OCI-LY3 (cell line): ENCODE results near the gene ZNF790.
"Not testable (repeated sequence)": the region's sequence is repeated elsewhere in the genome, so short reads cannot be mapped to it uniquely, and the experiment has no call there.

Source experiments
- H2AFZ ChIP-seq: fragments of 200-600, 300-600 bp; shearing (Covaris generic); 2 replicates; pipeline ENCODE4 v1.6.0; 2014; ENCODE audit warnings: antibody characterized with exemption, low read depth, low read length
- H3K27ac ChIP-seq: fragments of 200-600, 300-600 bp; sonication (generic); 2 replicates; pipeline ENCODE4 v1.5.1; 2014; ENCODE audit warnings: mild to moderate bottlenecking, low read length, moderate library complexity, mixed read lengths
- H3K27me3 ChIP-seq: fragments of 200-600, 300-600 bp; sonication (generic); 2 replicates; pipeline ENCODE4 v1.6.1; 2014; ENCODE audit warnings: low read depth, low read length, mixed read lengths
- H3K36me3 ChIP-seq: fragments of 200-600, 300-600 bp; sonication (generic); replicated peaks from 2 replicates; pipeline ENCODE3; 2014; ENCODE audit warnings: low read depth, low read length, mixed read lengths
- H3K4me1 ChIP-seq: fragments of 300-600, 200-600 bp; sonication (generic); 2 replicates; pipeline ENCODE4 v1.6.1; 2014; ENCODE audit warnings: low read length, mixed read lengths
- H3K4me2 ChIP-seq: fragments of 200-600, 300-600 bp; sonication (generic); 2 replicates; pipeline ENCODE4 v1.6.1; 2014; ENCODE audit warnings: low read length, mixed read lengths
- H3K4me3 ChIP-seq: fragments of 300-600, 200-600 bp; sonication (generic); 2 replicates; pipeline ENCODE4 v1.5.1; 2014; ENCODE audit warnings: antibody characterized with exemption, mild to moderate bottlenecking, low read length, moderate library complexity
- H3K79me2 ChIP-seq: fragments of 300-600, 200-600 bp; shearing (Covaris generic); 2 replicates; pipeline ENCODE4 v1.6.1; 2014; ENCODE audit warnings: mild to moderate bottlenecking, low read length, mixed read lengths
- H3K9ac ChIP-seq: fragments of 300-600, 200-600 bp; shearing (Covaris generic); 2 replicates; pipeline ENCODE4 v1.6.0; 2014; ENCODE audit warnings: mild to moderate bottlenecking, low read length, moderate library complexity
- H3K9me3 ChIP-seq: fragments of 200-600, 300-600 bp; shearing (Covaris generic); 2 replicates; pipeline ENCODE4 v1.6.1; 2014; ENCODE audit warnings: low read length, mixed read lengths; ENCODE audit not compliant: insufficient read depth
- H4K20me1 ChIP-seq: fragments of 200-600, 300-600 bp; sonication (generic); 2 replicates; pipeline ENCODE4 v1.6.1; 2016; ENCODE audit warnings: low read length, mixed read lengths; ENCODE audit not compliant: insufficient read depth
- EZH2phosphoT487 ChIP-seq: fragments of 200-600 bp; shearing (Covaris generic); IDR thresholded peaks from 2 replicates; pipeline ENCODE4 v1.6.1; 2018; ENCODE audit warnings: antibody characterized with exemption, mixed run types, low read depth
- TF ChIP-seq, protein P1 (sequence below): fragments of 200-600, 300-600 bp; sonication (generic); IDR thresholded peaks from 2 replicates; pipeline ENCODE4 v1.5.1; 2014; ENCODE audit warnings: antibody characterized with exemption, low read length, low read depth

ZNF790 gene

GRCh38 chr19:36807029-36807428, 31.2 kb downstream of the ZNF790 start:
- Histone ChIP-seq H3K4me2 (no peak overlapping the region), H3K79me2 (no peaks in the 10 kb centered on the region), H4K20me1 (no peaks in the 10 kb centered on the region), H3K4me3 (no peak overlapping the region), H3K36me3 (peaks cover 24% of the 10 kb centered on the region), H3K4me1 (no peaks in the 10 kb centered on the region), H3K27ac (no peak overlapping the region), H2AFZ (no peak overlapping the region), H3K27me3 (no peaks in the 10 kb centered on the region), H3K9ac (no peak overlapping the region), H3K9me3 (peaks cover 3% of the 10 kb centered on the region; the same call in 1 of the 2 replicates)
- TF ChIP-seq, protein P1, sequence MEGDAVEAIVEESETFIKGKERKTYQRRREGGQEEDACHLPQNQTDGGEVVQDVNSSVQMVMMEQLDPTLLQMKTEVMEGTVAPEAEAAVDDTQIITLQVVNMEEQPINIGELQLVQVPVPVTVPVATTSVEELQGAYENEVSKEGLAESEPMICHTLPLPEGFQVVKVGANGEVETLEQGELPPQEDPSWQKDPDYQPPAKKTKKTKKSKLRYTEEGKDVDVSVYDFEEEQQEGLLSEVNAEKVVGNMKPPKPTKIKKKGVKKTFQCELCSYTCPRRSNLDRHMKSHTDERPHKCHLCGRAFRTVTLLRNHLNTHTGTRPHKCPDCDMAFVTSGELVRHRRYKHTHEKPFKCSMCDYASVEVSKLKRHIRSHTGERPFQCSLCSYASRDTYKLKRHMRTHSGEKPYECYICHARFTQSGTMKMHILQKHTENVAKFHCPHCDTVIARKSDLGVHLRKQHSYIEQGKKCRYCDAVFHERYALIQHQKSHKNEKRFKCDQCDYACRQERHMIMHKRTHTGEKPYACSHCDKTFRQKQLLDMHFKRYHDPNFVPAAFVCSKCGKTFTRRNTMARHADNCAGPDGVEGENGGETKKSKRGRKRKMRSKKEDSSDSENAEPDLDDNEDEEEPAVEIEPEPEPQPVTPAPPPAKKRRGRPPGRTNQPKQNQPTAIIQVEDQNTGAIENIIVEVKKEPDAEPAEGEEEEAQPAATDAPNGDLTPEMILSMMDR: no peak
- no peak for TF ChIP-seq EZH2phosphoT487

GRCh38 chr19:36805364-36805763, 32.8 kb downstream of the ZNF790 start:
- no peaks in the 10 kb centered on the region for H3K27me3 ChIP-seq
- no peak overlapping the region for H2AFZ ChIP-seq
- H3K9me3 ChIP-seq: no peaks in the 10 kb centered on the region
- H3K36me3 ChIP-seq: peaks cover 16% of the 10 kb centered on the region
- no peak overlapping the region for H3K4me2 ChIP-seq
- H3K9ac ChIP-seq: no peak overlapping the region
- H3K79me2 ChIP-seq: no peaks in the 10 kb centered on the region
- no peak for TF ChIP-seq EZH2phosphoT487
- TF ChIP-seq, protein P1: no peak
- no peaks in the 10 kb centered on the region for H3K4me1 ChIP-seq
- no peak overlapping the region for H3K27ac ChIP-seq
- no peaks in the 10 kb centered on the region for H4K20me1 ChIP-seq
- H3K4me3 ChIP-seq: no peak overlapping the region

DNA sequence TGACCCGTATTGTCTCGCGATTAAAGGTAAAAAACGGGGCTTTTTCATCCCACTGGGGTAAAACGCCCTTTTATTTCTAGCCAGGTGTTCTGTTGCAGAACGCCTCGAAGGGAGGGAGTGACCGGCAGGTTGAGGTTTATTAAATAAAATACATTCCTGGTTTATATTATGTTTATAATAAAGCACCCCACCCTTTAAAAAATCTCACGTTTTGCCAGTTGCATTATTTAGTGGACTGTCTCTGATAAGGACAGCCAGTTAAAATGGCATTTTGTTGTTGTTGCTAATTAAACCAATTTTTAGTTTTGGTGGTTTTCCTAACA, 40.4 kb downstream of the ZNF790 start:
- Histone ChIP-seq H3K79me2 (peaks cover 17% of the 10 kb centered on the region), H3K4me3 (peak overlapping the region; percentile 99), H2AFZ (peak overlapping the region; percentile 83), H4K20me1 (no peaks in the 10 kb centered on the region), H3K27me3 (no peaks in the 10 kb centered on the region), H3K36me3 (peaks cover 12% of the 10 kb centered on the region), H3K27ac (peak overlapping the region; percentile 42; the same call in 1 of the 2 replicates), H3K9ac (peak overlapping the region; percentile 68), H3K4me1 (no peaks in the 10 kb centered on the region), H3K9me3 (no peaks in the 10 kb centered on the region), H3K4me2 (peak overlapping the region; percentile 64)
- no peak for TF ChIP-seq EZH2phosphoT487

DNA sequence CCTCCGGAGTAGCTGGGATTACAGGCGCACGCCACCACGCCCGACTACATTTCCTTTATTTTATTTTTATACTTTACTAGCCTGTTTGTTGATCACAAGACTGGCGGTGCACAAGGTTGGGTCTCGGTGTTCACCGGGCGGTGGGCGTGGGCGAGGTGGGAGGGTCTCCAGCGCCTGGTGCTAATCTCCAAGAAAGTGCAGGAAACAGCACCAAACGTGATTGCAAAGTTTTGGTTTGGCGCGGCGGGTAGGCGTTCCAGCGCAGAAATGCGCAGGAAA, 41.5 kb downstream of the ZNF790 start:
- H3K4me3 ChIP-seq: peak overlapping the region; percentile 99
- H3K27ac ChIP-seq: no peak overlapping the region
- TF ChIP-seq EZH2phosphoT487: no peak
- TF ChIP-seq, protein P1: no peak
- no peaks in the 10 kb centered on the region for H3K4me1 ChIP-seq
- peaks cover 17% of the 10 kb centered on the region for H3K79me2 ChIP-seq
- no peaks in the 10 kb centered on the region for H4K20me1 ChIP-seq
- no peak overlapping the region for H3K9ac ChIP-seq
- no peaks in the 10 kb centered on the region for H3K27me3 ChIP-seq
- H3K9me3 ChIP-seq: no peaks in the 10 kb centered on the region
- H3K4me2 ChIP-seq: peak overlapping the region; percentile 45
- H2AFZ ChIP-seq: no peak overlapping the region; the same call in 1 of the 2 replicates
- peaks cover 10% of the 10 kb centered on the region for H3K36me3 ChIP-seq

DNA sequence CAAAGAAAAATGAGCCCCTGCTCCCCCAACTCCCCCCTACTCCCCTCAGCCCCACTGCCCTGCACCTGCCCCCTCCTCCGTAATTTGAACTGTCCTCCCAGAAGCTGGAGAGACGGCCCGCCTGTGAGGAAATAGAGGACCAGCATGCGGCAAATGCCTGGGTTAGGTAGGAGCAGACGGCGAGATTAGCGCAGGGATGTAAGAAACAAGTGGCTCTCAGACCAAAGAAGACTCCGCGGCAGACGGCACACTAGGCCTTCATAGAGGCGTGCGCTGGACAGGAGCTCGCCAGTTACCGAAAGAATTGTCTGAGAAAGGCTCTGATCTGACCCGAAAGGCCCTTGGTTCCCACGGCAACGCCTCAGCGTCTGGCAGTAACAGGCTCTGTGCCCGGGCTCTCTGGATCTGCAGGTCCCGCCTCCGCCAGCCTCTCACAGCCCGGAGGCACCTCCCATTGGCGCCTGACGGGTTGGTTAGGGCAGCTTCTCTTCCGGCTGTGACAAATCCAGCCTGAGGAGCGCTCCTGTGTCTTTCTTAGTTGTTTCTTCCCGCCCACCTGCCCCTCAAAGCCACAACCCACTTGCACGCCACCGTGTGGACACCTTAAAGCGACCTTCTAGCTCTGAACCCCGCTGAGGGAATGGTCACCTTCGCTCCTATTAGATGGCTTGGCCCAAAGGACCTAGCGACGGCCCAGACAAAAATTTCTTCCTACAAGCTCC, 46.6 kb downstream of the ZNF790 start:
- not testable (repeated sequence) for H3K4me1 ChIP-seq, H4K20me1 ChIP-seq, H3K9me3 ChIP-seq, H3K27me3 ChIP-seq, H3K79me2 ChIP-seq, H3K4me3 ChIP-seq, H3K9ac ChIP-seq, H2AFZ ChIP-seq, H3K36me3 ChIP-seq, H3K27ac ChIP-seq, H3K4me2 ChIP-seq
